AG04450 (cell line): ENCODE results near the gene EGFL8. TPM values are rescaled to one million over a fixed set of nuclear protein-coding genes. Genes with fewer than 3 reads are reported as not detected.

Source experiments
- CTCF ChIA-PET: fragments of 300-600, 350-600 bp; formaldehyde crosslinking; extraction: SDS; loops from one replicate; lab custom pipeline; 2022; ENCODE audit warnings: antibody characterized with exemption, inconsistent platforms; lab: Charles Lee
- POLR2A ChIA-PET: fragments of 350-600 bp; formaldehyde crosslinking; extraction: SDS; loops from one replicate; lab custom pipeline; 2021; ENCODE audit warnings: antibody characterized with exemption, inconsistent platforms; lab: Yijun Ruan, JAX
- DNase-seq: peaks from one replicate; pipeline ENCODE4 v3.0.0-alpha.2; 2011; ENCODE audit warnings: low read depth, low spot score
- H3K27ac ChIP-seq: one replicate; pipeline ENCODE4 v1.5.1; 2012; ENCODE audit warnings: low read depth, low read length, control low read depth
- H3K27me3 ChIP-seq: one replicate; pipeline ENCODE4 v1.6.0; 2012; ENCODE audit warnings: low read length; ENCODE audit not compliant: control insufficient read depth, insufficient read depth
- H3K4me3 ChIP-seq: 2 replicates; pipeline ENCODE4 v1.5.1; 2011; ENCODE audit warnings: mild to moderate bottlenecking, low read depth, low read length, control low read depth
- H3K9me3 ChIP-seq: 2 replicates; pipeline ENCODE4 v1.5.1; 2012; ENCODE audit warnings: low read length; ENCODE audit not compliant: control insufficient read depth, insufficient read depth
- polyA plus RNA-seq: library from polyadenylated mRNA; depleted of rRNA; stranded (reverse); fragments of >200 nt; gene quantifications from 2 replicates; pipeline ENCODE4 v1.2.3, GENCODE V29; 2011
- TF ChIP-seq, protein P1 (sequence below): IDR thresholded peaks from 2 replicates; pipeline ENCODE4 v1.5.1; 2011; ENCODE audit warnings: low read depth, low read length, control low read depth, inconsistent platforms

Gene EGFL8
- polyA plus RNA-seq, 1 experiment = 2.8 TPM

DNA sequence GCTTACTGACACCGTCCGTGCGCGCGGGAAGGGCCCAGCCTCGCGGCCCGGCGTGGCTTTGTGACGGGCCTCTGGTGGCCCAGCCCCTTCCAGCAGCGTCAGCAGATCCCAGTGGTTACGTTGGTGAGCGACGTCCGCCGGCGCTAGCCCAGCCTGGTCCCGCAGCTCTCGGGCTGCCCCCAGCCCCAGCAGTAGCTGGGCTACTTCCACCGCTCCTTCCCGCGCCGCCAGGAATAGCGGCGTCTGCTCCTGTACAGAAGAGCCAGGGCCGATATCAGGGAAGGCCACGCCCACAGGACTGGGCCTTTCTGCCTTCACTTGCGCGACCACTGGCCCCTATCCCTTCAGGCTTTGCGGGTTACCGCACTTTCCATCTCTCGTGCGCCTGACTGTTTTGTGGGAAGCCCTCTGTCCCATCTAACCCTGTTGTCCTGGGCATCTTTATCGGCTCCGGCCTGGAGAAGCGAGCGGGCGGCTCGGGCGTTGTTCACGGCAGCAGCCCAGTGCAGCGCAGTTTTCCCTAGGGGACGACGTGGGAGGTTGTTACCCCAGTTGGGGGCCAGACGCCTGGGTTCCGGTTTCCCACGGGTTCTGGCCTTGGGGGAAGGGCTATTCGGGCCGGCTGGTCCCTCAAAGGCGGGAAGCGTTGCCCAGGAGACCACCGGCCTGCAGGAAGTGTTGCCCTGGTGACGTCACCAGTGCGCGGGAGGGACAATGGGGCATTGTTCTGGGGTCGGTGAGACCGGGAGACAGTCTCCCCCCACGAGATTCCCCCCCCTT is 31.7 kb downstream of the EGFL8 start:
- H3K4me3 ChIP-seq = peak overlapping the region; percentile 83
- TF ChIP-seq, protein P1, sequence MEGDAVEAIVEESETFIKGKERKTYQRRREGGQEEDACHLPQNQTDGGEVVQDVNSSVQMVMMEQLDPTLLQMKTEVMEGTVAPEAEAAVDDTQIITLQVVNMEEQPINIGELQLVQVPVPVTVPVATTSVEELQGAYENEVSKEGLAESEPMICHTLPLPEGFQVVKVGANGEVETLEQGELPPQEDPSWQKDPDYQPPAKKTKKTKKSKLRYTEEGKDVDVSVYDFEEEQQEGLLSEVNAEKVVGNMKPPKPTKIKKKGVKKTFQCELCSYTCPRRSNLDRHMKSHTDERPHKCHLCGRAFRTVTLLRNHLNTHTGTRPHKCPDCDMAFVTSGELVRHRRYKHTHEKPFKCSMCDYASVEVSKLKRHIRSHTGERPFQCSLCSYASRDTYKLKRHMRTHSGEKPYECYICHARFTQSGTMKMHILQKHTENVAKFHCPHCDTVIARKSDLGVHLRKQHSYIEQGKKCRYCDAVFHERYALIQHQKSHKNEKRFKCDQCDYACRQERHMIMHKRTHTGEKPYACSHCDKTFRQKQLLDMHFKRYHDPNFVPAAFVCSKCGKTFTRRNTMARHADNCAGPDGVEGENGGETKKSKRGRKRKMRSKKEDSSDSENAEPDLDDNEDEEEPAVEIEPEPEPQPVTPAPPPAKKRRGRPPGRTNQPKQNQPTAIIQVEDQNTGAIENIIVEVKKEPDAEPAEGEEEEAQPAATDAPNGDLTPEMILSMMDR = no peak
- POLR2A ChIA-PET = interaction anchor here (0.6 to 2.0 kb wide), 8 partner anchors 19 to 1122 kb away, joined by 3 to 30 read pairs (median 8); partner anchors contain the start of genes ATF6B, FKBPL and ZBTB22
- CTCF ChIA-PET = interaction anchor here (0.6 to 2.1 kb wide), 29 partner anchors 10 to 1933 kb away, joined by 3 to 18 read pairs (median 4); partner anchors contain the start of genes AGPAT1, ATF6B, ATP6V1G2 and EGFL8
- H3K9me3 ChIP-seq = no peaks in the 10 kb centered on the region; the same call in 1 of the 2 replicates
- H3K27me3 ChIP-seq = peaks cover 2% of the 10 kb centered on the region
- peak; percentile 55 for DNase-seq
- H3K27ac ChIP-seq = peak overlapping the region; percentile 100

GRCh38 chr6:32196682-32197616 is 32.6 kb downstream of the EGFL8 start:
- TF ChIP-seq, protein P1 = no peak
- peaks cover 4% of the 10 kb centered on the region for H3K27me3 ChIP-seq
- ChIA-PET CTCF (interaction anchor here (0.7 to 2.1 kb wide), 4 partner anchors 48 to 264 kb away, joined by 3 to 18 read pairs (median 8); partner anchors contain the start of gene ATF6B), POLR2A (interaction anchor here (0.6 to 2.0 kb wide), 2 partner anchors 68 to 410 kb away, joined by 6 to 13 read pairs; partner anchors contain the start of genes ATF6B and FKBPL)
- no peaks in the 10 kb centered on the region; the same call in 1 of the 2 replicates for H3K9me3 ChIP-seq
- H3K4me3 ChIP-seq = peak overlapping the region; percentile 83
- H3K27ac ChIP-seq = peak overlapping the region; percentile 100
- no peak for DNase-seq

- CTCF ChIA-PET = no interaction called here
- TF ChIP-seq, protein P1 = no peak
Measured at GRCh38 chr6:32198345-32198696, 33.9 kb downstream of the EGFL8 start.

GRCh38 chr6:32198866-32199265 is 34.5 kb downstream of the EGFL8 start:
- Histone ChIP-seq H3K9me3 (no peaks in the 10 kb centered on the region; the same call in 1 of the 2 replicates), H3K27me3 (peaks cover 6% of the 10 kb centered on the region), H3K4me3 (no peak overlapping the region), H3K27ac (no peak overlapping the region)
- ChIA-PET POLR2A (no interaction called here), CTCF (interaction anchor here (0.5 kb wide), 1 partner anchor 56 kb away, joined by 3 read pairs; no protein-coding TSS in a partner anchor)
- DNase-seq = no peak
- TF ChIP-seq, protein P1 = no peak

More at GRCh38 chr6:32198345-32198696, 33.9 kb downstream of the EGFL8 start:
- no peak overlapping the region for H3K27ac ChIP-seq
- DNase-seq = no peak
- POLR2A ChIA-PET = no interaction called here
- H3K27me3 ChIP-seq = peaks cover 6% of the 10 kb centered on the region
- H3K9me3 ChIP-seq = no peaks in the 10 kb centered on the region; the same call in 1 of the 2 replicates
- no peak overlapping the region for H3K4me3 ChIP-seq
